GM21737 (cell line): ENCODE results near the gene TNP2.

Source experiments
- ATAC-seq: cut with Tn5 transposase; IDR thresholded peaks from one replicate; pipeline ENCODE4 v1.9.1; 2021; ENCODE audit warnings: mild to moderate bottlenecking, moderate library complexity; ENCODE audit not compliant: unreplicated experiment

Gene TNP2

GRCh38 chr16:11245222-11245737, 23.8 kb downstream of the TNP2 start:
- no peak for ATAC-seq

GRCh38 chr16:11242658-11243057, 26.5 kb downstream of the TNP2 start:
- no peak for ATAC-seq

GRCh38 chr16:11241480-11242204, 27.5 kb downstream of the TNP2 start:
- ATAC-seq = no peak

- no peak for ATAC-seq
Observed at GRCh38 chr16:11240636-11241473, 28.3 kb downstream of the TNP2 start.

- ATAC-seq = no peak
Observed at GRCh38 chr16:11239644-11240632, 29.2 kb downstream of the TNP2 start.

GRCh38 chr16:11238272-11239202, 30.6 kb downstream of the TNP2 start:
- no peak for ATAC-seq

GRCh38 chr16:11236461-11237254, 32.5 kb downstream of the TNP2 start:
- no peak for ATAC-seq

- ATAC-seq = no peak
Observed at GRCh38 chr16:11235703-11235991, 33.5 kb downstream of the TNP2 start.

- ATAC-seq = no peak
Observed at GRCh38 chr16:11234884-11235702, 34.0 kb downstream of the TNP2 start.

- no peak for ATAC-seq
Observed at GRCh38 chr16:11233727-11234376, 35.3 kb downstream of the TNP2 start.

GRCh38 chr16:11232852-11233726, 36.0 kb downstream of the TNP2 start:
- ATAC-seq = peak; percentile 63

- no peak for ATAC-seq
Observed at GRCh38 chr16:11232302-11232851, 36.7 kb downstream of the TNP2 start.

GRCh38 chr16:11231367-11231970, 37.7 kb downstream of the TNP2 start:
- no peak for ATAC-seq

GRCh38 chr16:11229906-11230305, 39.2 kb downstream of the TNP2 start:
- no peak for ATAC-seq

GRCh38 chr16:11229432-11229831, 39.7 kb downstream of the TNP2 start:
- no peak for ATAC-seq
